Measurements from ENCODE around the gene PRKCH.
A peak's percentile ranks its signal among the peaks of the same experiment; 100 is the strongest.

Gene PRKCH

GRCh38 chr14:61486930-61487495 is 165.6 kb downstream of the PRKCH start:
- Histone ChIP-seq H3K4me3 (ENCODE audit: low read depth, low read length) (no peak overlapping the region), H3K27ac (ENCODE audit: low read depth, low read length) (no peak overlapping the region), H3K36me3 (ENCODE audit: insufficient read depth, low read length) (0 out of 2 replicates have a peak, but pooled peaks cover 5% of the 10 kb centered on the region), H2AFZ (ENCODE audit: low read length, unreplicated experiment) (no peak overlapping the region), H3K79me2 (ENCODE audit: control insufficient read depth, insufficient read depth, low read length, unreplicated experiment) (peaks cover 3% of the 10 kb centered on the region), H3K4me1 (ENCODE audit: control insufficient read depth, insufficient read depth, low read length, unreplicated experiment) (peaks cover 30% of the 10 kb centered on the region), H3K27me3 (ENCODE audit: insufficient read depth, low read length) (no peaks in the 10 kb centered on the region)

GRCh38 chr14:61488417-61489401 is 167.3 kb downstream of the PRKCH start:
- H3K79me2 ChIP-seq (ENCODE audit: control insufficient read depth, insufficient read depth, low read length, unreplicated experiment), result peaks cover 2% of the 10 kb centered on the region
- H3K27me3 ChIP-seq (ENCODE audit: insufficient read depth, low read length), result no peaks in the 10 kb centered on the region
- 0 out of 2 replicates have a peak, but pooled peaks cover 5% of the 10 kb centered on the region for H3K36me3 ChIP-seq (ENCODE audit: insufficient read depth, low read length)
- H3K4me1 ChIP-seq (ENCODE audit: control insufficient read depth, insufficient read depth, low read length, unreplicated experiment), result peaks cover 47% of the 10 kb centered on the region
- H2AFZ ChIP-seq (ENCODE audit: low read length, unreplicated experiment), result no peak overlapping the region
- H3K4me3 ChIP-seq (ENCODE audit: low read depth, low read length), result no peak overlapping the region
- peak overlapping the region; percentile 23; the same call in 1 of the 2 replicates for H3K27ac ChIP-seq (ENCODE audit: low read depth, low read length)

GRCh38 chr14:61489512-61489911 is 168.1 kb downstream of the PRKCH start:
- Histone ChIP-seq H3K36me3 (ENCODE audit: insufficient read depth, low read length) (0 out of 2 replicates have a peak, but pooled peaks cover 5% of the 10 kb centered on the region), H3K4me1 (ENCODE audit: control insufficient read depth, insufficient read depth, low read length, unreplicated experiment) (peaks cover 55% of the 10 kb centered on the region), H3K27ac (ENCODE audit: low read depth, low read length) (peak overlapping the region; percentile 23; the same call in 1 of the 2 replicates), H2AFZ (ENCODE audit: low read length, unreplicated experiment) (no peak overlapping the region), H3K27me3 (ENCODE audit: insufficient read depth, low read length) (no peaks in the 10 kb centered on the region), H3K4me3 (ENCODE audit: low read depth, low read length) (no peak overlapping the region), H3K79me2 (ENCODE audit: control insufficient read depth, insufficient read depth, low read length, unreplicated experiment) (no peaks in the 10 kb centered on the region)

- Histone ChIP-seq H3K4me3 (ENCODE audit: low read depth, low read length) (no peak overlapping the region), H3K36me3 (ENCODE audit: insufficient read depth, low read length) (0 out of 2 replicates have a peak, but pooled peaks cover 5% of the 10 kb centered on the region), H3K27me3 (ENCODE audit: insufficient read depth, low read length) (no peaks in the 10 kb centered on the region), H3K27ac (ENCODE audit: low read depth, low read length) (peak overlapping the region; percentile 23; the same call in 1 of the 2 replicates), H3K4me1 (ENCODE audit: control insufficient read depth, insufficient read depth, low read length, unreplicated experiment) (peaks cover 56% of the 10 kb centered on the region), H3K79me2 (ENCODE audit: control insufficient read depth, insufficient read depth, low read length, unreplicated experiment) (no peaks in the 10 kb centered on the region), H2AFZ (ENCODE audit: low read length, unreplicated experiment) (no peak overlapping the region)
These were observed 168.6 kb downstream of the PRKCH start for GRCh38 chr14:61489932-61490331.

GRCh38 chr14:61491224-61491623 is 169.8 kb downstream of the PRKCH start:
- H3K27me3 ChIP-seq (ENCODE audit: insufficient read depth, low read length), result no peaks in the 10 kb centered on the region

GRCh38 chr14:61491876-61492434 is 170.6 kb downstream of the PRKCH start:
- H3K4me1 ChIP-seq (ENCODE audit: control insufficient read depth, insufficient read depth, low read length, unreplicated experiment), result peaks cover 56% of the 10 kb centered on the region
- no peak overlapping the region; the same call in 1 of the 2 replicates for H3K4me3 ChIP-seq (ENCODE audit: low read depth, low read length)
- peak overlapping the region; percentile 70 for H3K27ac ChIP-seq (ENCODE audit: low read depth, low read length)
- H3K27me3 ChIP-seq (ENCODE audit: insufficient read depth, low read length), result no peaks in the 10 kb centered on the region
- no peaks in the 10 kb centered on the region for H3K36me3 ChIP-seq (ENCODE audit: insufficient read depth, low read length)
- no peaks in the 10 kb centered on the region for H3K79me2 ChIP-seq (ENCODE audit: control insufficient read depth, insufficient read depth, low read length, unreplicated experiment)
- H2AFZ ChIP-seq (ENCODE audit: low read length, unreplicated experiment), result no peak overlapping the region

More at GRCh38 chr14:61491224-61491623, 169.8 kb downstream of the PRKCH start:
- Histone ChIP-seq H3K36me3 (ENCODE audit: insufficient read depth, low read length) (0 out of 2 replicates have a peak, but pooled peaks cover 1% of the 10 kb centered on the region), H3K27ac (ENCODE audit: low read depth, low read length) (peak overlapping the region; percentile 29; the same call in 1 of the 2 replicates), H3K4me3 (ENCODE audit: low read depth, low read length) (no peak overlapping the region), H3K4me1 (ENCODE audit: control insufficient read depth, insufficient read depth, low read length, unreplicated experiment) (peaks cover 56% of the 10 kb centered on the region), H2AFZ (ENCODE audit: low read length, unreplicated experiment) (no peak overlapping the region), H3K79me2 (ENCODE audit: control insufficient read depth, insufficient read depth, low read length, unreplicated experiment) (no peaks in the 10 kb centered on the region)

GRCh38 chr14:61492474-61492873 is 171.1 kb downstream of the PRKCH start:
- Histone ChIP-seq H3K4me1 (ENCODE audit: control insufficient read depth, insufficient read depth, low read length, unreplicated experiment) (peaks cover 56% of the 10 kb centered on the region), H3K79me2 (ENCODE audit: control insufficient read depth, insufficient read depth, low read length, unreplicated experiment) (no peaks in the 10 kb centered on the region), H3K27ac (ENCODE audit: low read depth, low read length) (peak overlapping the region; percentile 70), H3K27me3 (ENCODE audit: insufficient read depth, low read length) (no peaks in the 10 kb centered on the region), H2AFZ (ENCODE audit: low read length, unreplicated experiment) (no peak overlapping the region), H3K36me3 (ENCODE audit: insufficient read depth, low read length) (no peaks in the 10 kb centered on the region), H3K4me3 (ENCODE audit: low read depth, low read length) (peak overlapping the region; percentile 9; the same call in 1 of the 2 replicates)

GRCh38 chr14:61493239-61493638 is 171.9 kb downstream of the PRKCH start:
- peaks cover 58% of the 10 kb centered on the region for H3K4me1 ChIP-seq (ENCODE audit: control insufficient read depth, insufficient read depth, low read length, unreplicated experiment)
- peak overlapping the region; percentile 15 for H2AFZ ChIP-seq (ENCODE audit: low read length, unreplicated experiment)
- H3K27ac ChIP-seq (ENCODE audit: low read depth, low read length), result peak overlapping the region; percentile 70
- H3K79me2 ChIP-seq (ENCODE audit: control insufficient read depth, insufficient read depth, low read length, unreplicated experiment), result no peaks in the 10 kb centered on the region
- H3K4me3 ChIP-seq (ENCODE audit: low read depth, low read length), result peak overlapping the region; percentile 9
- no peaks in the 10 kb centered on the region for H3K27me3 ChIP-seq (ENCODE audit: insufficient read depth, low read length)
- H3K36me3 ChIP-seq (ENCODE audit: insufficient read depth, low read length), result no peaks in the 10 kb centered on the region

GRCh38 chr14:61494018-61494417 is 172.6 kb downstream of the PRKCH start:
- H3K36me3 ChIP-seq (ENCODE audit: insufficient read depth, low read length), result no peaks in the 10 kb centered on the region
- no peak overlapping the region for H2AFZ ChIP-seq (ENCODE audit: low read length, unreplicated experiment)
- peak overlapping the region; percentile 9; the same call in 1 of the 2 replicates for H3K4me3 ChIP-seq (ENCODE audit: low read depth, low read length)
- no peaks in the 10 kb centered on the region for H3K79me2 ChIP-seq (ENCODE audit: control insufficient read depth, insufficient read depth, low read length, unreplicated experiment)
- peaks cover 59% of the 10 kb centered on the region for H3K4me1 ChIP-seq (ENCODE audit: control insufficient read depth, insufficient read depth, low read length, unreplicated experiment)
- H3K27me3 ChIP-seq (ENCODE audit: insufficient read depth, low read length), result no peaks in the 10 kb centered on the region
- H3K27ac ChIP-seq (ENCODE audit: low read depth, low read length), result peak overlapping the region; percentile 70

GRCh38 chr14:61495809-61496208 is 174.4 kb downstream of the PRKCH start:
- H2AFZ ChIP-seq (ENCODE audit: low read length, unreplicated experiment), result no peak overlapping the region
- no peaks in the 10 kb centered on the region for H3K79me2 ChIP-seq (ENCODE audit: control insufficient read depth, insufficient read depth, low read length, unreplicated experiment)
- H3K27ac ChIP-seq (ENCODE audit: low read depth, low read length), result no peak overlapping the region
- no peaks in the 10 kb centered on the region for H3K27me3 ChIP-seq (ENCODE audit: insufficient read depth, low read length)
- no peaks in the 10 kb centered on the region for H3K36me3 ChIP-seq (ENCODE audit: insufficient read depth, low read length)
- no peak overlapping the region for H3K4me3 ChIP-seq (ENCODE audit: low read depth, low read length)
- H3K4me1 ChIP-seq (ENCODE audit: control insufficient read depth, insufficient read depth, low read length, unreplicated experiment), result peaks cover 57% of the 10 kb centered on the region
